Left lung (tissue), 10 donors: ENCODE measurements around the gene TGFBRAP1. TPM values are rescaled to one million over a fixed set of nuclear protein-coding genes. Genes with fewer than 3 reads are reported as not detected.

Experiments
- ATAC-seq: fragments of 200-7000 bp; cut with Tn5 transposase; one replicate; pipeline ENCODE4 v1.9.1; 2020; ENCODE audit warnings: moderate library complexity
- DNase-seq, 4 donors: peaks; one replicate each; pipeline ENCODE4 v3.0.0-alpha.2; 2013 to 2020
- H3K27ac ChIP-seq, 2 donors: fragments of 200-600 bp; sonication (generic) in 1 of 2; one replicate each; pipeline versions ENCODE4 v1.5.0 to v1.8.0; 2020 to 2021
- H3K27me3 ChIP-seq, 2 donors: fragments of 200-600 bp; sonication (generic) in 1 of 2; one replicate each; pipeline versions ENCODE4 v1.5.0 to v1.8.0; 2020 to 2021
- H3K36me3 ChIP-seq, 2 donors: fragments of 200-600 bp; sonication (generic) in 1 of 2; one replicate each; pipeline versions ENCODE4 v1.5.0 to v1.8.0; 2020 to 2021
- H3K4me1 ChIP-seq, 2 donors: fragments of 200-600 bp; one replicate each; pipeline ENCODE4 v1.8.0; 2021
- H3K4me3 ChIP-seq, 2 donors: fragments of 200-600 bp; sonication (generic) in 1 of 2; one replicate each; pipeline versions ENCODE4 v1.5.0 to v1.8.0; 2020 to 2021; ENCODE audit warnings: mild to moderate bottlenecking in 1 of 2
- H3K9me3 ChIP-seq, 2 donors: fragments of 200-600 bp; sonication (generic) in 1 of 2; one replicate each; pipeline versions ENCODE4 v1.5.0 to v1.8.0; 2020 to 2021
- intact Hi-C, 2 donors: fragments of 100-400 bp; cut with DNase I; formaldehyde crosslinking; loops; one replicate each; pipeline versions ENCODE4 v1.11.2 to v1.14.2; 2022
- polyA plus RNA-seq, 6 donors: library from polyadenylated mRNA; unstranded; fragments of 120-200 nt; gene quantifications; one replicate each; pipeline ENCODE4 v1.2.1, GENCODE V29; 2013; ENCODE audit not compliant: insufficient read length in 6 of 6
- total RNA-seq, 2 donors: library from RNA; stranded (reverse); fragmentation: NEBNext Ultra II Directional; extraction: Animal tissue kit (Norgen Biotek cat#: 25700); gene quantifications; one replicate each; pipeline ENCODE4 v1.2.1, GENCODE V29; 2021
- TF ChIP-seq, protein P1 (sequence below), 2 donors: fragments of 200-600 bp; sonication (generic) in 1 of 2; IDR thresholded peaks; one replicate each; pipeline versions ENCODE4 v1.5.0 to v1.8.0; 2021; ENCODE audit warnings: antibody characterized with exemption in 2 of 2
- donor health status: DM: no; HTN: yes; CAD: no.
- donor health status: DM: no; HTN: no; CAD: no.

TGFBRAP1 gene
- total and polyA plus RNA-seq, 8 donors: 14.2 to 23.3 (median 15.4) TPM

- Histone ChIP-seq H3K27ac (no peak overlapping the region), H3K4me1 (no peaks in the 10 kb centered on the region), H3K4me3 (no peak overlapping the region), H3K9me3 (no peaks in the 10 kb centered on the region), H3K27me3 (no peaks in the 10 kb centered on the region), H3K36me3 (peaks cover 0 to 6% of the 10 kb centered on the region in 2 donors)
- TF ChIP-seq, protein P1, sequence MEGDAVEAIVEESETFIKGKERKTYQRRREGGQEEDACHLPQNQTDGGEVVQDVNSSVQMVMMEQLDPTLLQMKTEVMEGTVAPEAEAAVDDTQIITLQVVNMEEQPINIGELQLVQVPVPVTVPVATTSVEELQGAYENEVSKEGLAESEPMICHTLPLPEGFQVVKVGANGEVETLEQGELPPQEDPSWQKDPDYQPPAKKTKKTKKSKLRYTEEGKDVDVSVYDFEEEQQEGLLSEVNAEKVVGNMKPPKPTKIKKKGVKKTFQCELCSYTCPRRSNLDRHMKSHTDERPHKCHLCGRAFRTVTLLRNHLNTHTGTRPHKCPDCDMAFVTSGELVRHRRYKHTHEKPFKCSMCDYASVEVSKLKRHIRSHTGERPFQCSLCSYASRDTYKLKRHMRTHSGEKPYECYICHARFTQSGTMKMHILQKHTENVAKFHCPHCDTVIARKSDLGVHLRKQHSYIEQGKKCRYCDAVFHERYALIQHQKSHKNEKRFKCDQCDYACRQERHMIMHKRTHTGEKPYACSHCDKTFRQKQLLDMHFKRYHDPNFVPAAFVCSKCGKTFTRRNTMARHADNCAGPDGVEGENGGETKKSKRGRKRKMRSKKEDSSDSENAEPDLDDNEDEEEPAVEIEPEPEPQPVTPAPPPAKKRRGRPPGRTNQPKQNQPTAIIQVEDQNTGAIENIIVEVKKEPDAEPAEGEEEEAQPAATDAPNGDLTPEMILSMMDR (IDR thresholded peaks at IDR 0.05): no peak
- no peak for ATAC-seq
- intact Hi-C loops: no loop called here
- no peak for DNase-seq
These were observed 70.6 kb downstream of the TGFBRAP1 start for GRCh38 chr2:105258835-105259350.

GRCh38 chr2:105257981-105258380 is 71.6 kb downstream of the TGFBRAP1 start:
- TF ChIP-seq, protein P1 (IDR thresholded peaks at IDR 0.05): no peak
- DNase-seq (no peak), ATAC-seq (no peak)
- Histone ChIP-seq H3K9me3 (no peaks in the 10 kb centered on the region), H3K4me1 (no peaks in the 10 kb centered on the region), H3K27me3 (no peaks in the 10 kb centered on the region), H3K4me3 (no peak overlapping the region), H3K36me3 (no peaks in the 10 kb centered on the region), H3K27ac (no peak overlapping the region)
- intact Hi-C loops: no loop called here

- Histone ChIP-seq H3K4me1 (no peaks in the 10 kb centered on the region), H3K4me3 (no peak overlapping the region), H3K27ac (no peak overlapping the region), H3K27me3 (no peaks in the 10 kb centered on the region), H3K9me3 (no peaks in the 10 kb centered on the region), H3K36me3 (no peaks in the 10 kb centered on the region)
- intact Hi-C loops: no loop called here
- no peak for DNase-seq
- ATAC-seq: no peak
- TF ChIP-seq, protein P1 (IDR thresholded peaks at IDR 0.05): no peak
These were observed 73.0 kb downstream of the TGFBRAP1 start for GRCh38 chr2:105256431-105257047.

GRCh38 chr2:105255979-105256378 is 73.6 kb downstream of the TGFBRAP1 start:
- intact Hi-C loops: no loop called here
- DNase-seq (no peak), ATAC-seq (no peak)
- Histone ChIP-seq H3K4me3 (no peak overlapping the region), H3K4me1 (no peaks in the 10 kb centered on the region), H3K9me3 (no peaks in the 10 kb centered on the region), H3K27ac (no peak overlapping the region), H3K36me3 (no peaks in the 10 kb centered on the region), H3K27me3 (no peaks in the 10 kb centered on the region)
- TF ChIP-seq, protein P1 (IDR thresholded peaks at IDR 0.05): no peak

GRCh38 chr2:105254531-105255210 is 74.9 kb downstream of the TGFBRAP1 start:
- no peaks in the 10 kb centered on the region for H3K27me3 ChIP-seq
- TF ChIP-seq, protein P1 (IDR thresholded peaks at IDR 0.05): no peak
- ATAC-seq (no peak), DNase-seq (no peak)
- no peak overlapping the region for H3K27ac ChIP-seq
- no peaks in the 10 kb centered on the region for H3K36me3 ChIP-seq
- H3K4me1 ChIP-seq: no peaks in the 10 kb centered on the region
- intact Hi-C loops: no loop called here
- no peaks in the 10 kb centered on the region for H3K9me3 ChIP-seq
- H3K4me3 ChIP-seq: no peak overlapping the region
